Spleen (tissue), 7 donors: Measurements from ENCODE around the gene PTRH1.

Experiments
- POLR2A ChIP-seq, 3 donors: fragments of 450-650 bp; IDR thresholded peaks; one replicate each; pipeline ENCODE4 v1.5.1; 2017; ENCODE audit warnings: antibody characterized with exemption in 3 of 3, mild to moderate bottlenecking in 1 of 3
- TF ChIP-seq, protein P1 (sequence below), 11 experiments: fragments of 200-600 bp in 7 of 11; fragments of 450-650 bp in 4 of 11; sonication (generic) in 4 of 11; IDR thresholded peaks in 8 of 11; conservative IDR thresholded peaks in 3 of 11; 1 replicate in 7 of 11; 2 replicates in 4 of 11; pipeline versions ENCODE4 v1.4.0 to v1.8.0; 2016 to 2021; ENCODE audit warnings: antibody characterized with exemption in 11 of 11, inconsistent platforms in 4 of 11, mild to moderate bottlenecking in 1 of 11
- donor health status: DM: no; HTN: no; CAD: no; lungs with moderate emphysema.
- donor health status: DM: no; HTN: no; CAD: no.
- donor health status: DM: no; HTN: no; CAD: no.

DNA sequence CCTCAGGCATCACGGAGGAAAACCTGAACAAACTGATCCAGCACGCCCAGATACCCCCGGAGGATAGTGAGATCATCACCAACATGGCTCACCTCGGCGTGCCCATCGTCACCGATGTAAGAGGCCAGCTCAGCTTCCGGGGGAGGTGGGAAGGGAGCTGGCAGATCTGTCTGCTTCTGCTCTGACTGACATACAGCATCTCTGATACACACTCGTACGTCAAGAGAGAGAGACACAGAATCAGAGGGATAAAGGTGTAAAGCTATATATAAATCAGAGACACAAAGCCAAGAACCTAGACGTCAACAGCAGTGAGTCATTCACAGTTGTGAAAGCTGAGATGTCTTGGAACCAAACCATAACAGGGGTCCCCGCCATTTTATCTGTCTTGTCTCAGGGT, 38.8 kb downstream of the PTRH1 start:
- TF ChIP-seq, protein P1, sequence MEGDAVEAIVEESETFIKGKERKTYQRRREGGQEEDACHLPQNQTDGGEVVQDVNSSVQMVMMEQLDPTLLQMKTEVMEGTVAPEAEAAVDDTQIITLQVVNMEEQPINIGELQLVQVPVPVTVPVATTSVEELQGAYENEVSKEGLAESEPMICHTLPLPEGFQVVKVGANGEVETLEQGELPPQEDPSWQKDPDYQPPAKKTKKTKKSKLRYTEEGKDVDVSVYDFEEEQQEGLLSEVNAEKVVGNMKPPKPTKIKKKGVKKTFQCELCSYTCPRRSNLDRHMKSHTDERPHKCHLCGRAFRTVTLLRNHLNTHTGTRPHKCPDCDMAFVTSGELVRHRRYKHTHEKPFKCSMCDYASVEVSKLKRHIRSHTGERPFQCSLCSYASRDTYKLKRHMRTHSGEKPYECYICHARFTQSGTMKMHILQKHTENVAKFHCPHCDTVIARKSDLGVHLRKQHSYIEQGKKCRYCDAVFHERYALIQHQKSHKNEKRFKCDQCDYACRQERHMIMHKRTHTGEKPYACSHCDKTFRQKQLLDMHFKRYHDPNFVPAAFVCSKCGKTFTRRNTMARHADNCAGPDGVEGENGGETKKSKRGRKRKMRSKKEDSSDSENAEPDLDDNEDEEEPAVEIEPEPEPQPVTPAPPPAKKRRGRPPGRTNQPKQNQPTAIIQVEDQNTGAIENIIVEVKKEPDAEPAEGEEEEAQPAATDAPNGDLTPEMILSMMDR (IDR thresholded peaks at IDR 0.05 in 8 of 11, conservative IDR thresholded peaks at IDR 0.05 in 3 of 11), result no peak
- TF ChIP-seq POLR2A (IDR thresholded peaks at IDR 0.05), result no peak
